ENCODE data around the gene C19orf53.
A peak's percentile ranks its signal among the peaks of the same experiment; 100 is the strongest.

The C19orf53 gene

GRCh38 chr19:13796301-13797057 lies 22.2 kb downstream of the C19orf53 start:
- no peak for DNase-seq

DNA sequence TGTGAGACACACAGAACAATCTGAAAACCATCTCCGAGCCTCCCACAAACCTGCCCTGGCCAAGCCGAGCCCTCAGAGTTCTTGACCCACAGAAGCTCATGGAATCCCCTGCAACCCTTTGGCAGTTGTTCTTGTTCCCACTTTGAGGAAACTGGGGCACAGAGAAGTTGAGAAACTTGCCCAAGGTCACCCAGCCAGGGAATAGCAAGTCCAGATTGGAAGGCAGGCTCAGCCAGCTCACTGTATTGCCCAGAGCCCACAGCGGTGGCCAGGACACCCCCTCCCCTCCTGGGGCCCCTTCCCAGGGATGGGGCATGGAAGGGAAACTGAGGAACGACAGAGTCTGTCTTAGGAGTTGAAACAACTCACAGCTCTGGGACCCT lies 22.8 kb downstream of the C19orf53 start:
- DNase-seq, result no peak

DNA sequence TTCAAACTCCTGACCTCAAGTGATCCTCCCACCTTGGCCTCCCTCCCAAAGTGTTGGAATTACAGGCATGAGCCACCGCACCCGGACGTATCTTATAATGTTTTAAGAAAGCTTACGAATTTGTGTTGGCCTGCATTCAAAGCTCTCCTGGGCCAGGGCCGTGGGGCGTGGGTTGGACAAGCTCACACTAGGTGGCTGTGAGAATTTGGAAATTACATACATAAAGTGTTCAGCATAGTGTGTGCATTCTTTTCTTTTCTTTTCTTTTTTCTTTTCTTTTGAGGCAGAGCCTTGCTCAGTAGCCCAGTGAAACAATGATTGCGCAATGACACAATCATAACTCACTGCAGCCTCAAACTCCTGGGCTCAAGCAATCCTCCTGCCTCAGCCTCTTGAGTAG lies 23.6 kb downstream of the C19orf53 start:
- DNase-seq, result no peak

DNA sequence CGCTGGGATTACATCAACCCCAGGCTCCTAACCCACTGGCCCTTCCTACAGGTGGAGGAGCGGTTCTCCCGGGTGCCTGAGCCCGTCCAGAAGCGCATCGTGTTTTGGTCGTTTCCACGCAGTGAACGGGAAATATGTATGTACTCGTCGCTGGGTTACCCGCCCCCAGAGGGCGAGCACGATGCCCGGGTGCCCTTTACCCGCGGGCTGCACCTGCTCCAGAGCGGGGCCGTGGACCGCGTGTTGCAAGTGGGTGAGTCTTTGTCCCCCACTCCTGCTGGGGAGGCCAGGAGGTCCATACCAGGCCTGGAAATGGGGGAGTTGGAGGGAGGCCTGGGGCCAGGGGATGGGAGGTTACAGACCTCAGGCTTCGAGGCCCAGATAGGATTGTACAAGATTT lies 25.4 kb downstream of the C19orf53 start:
- DNase-seq, result no peak

- DNase-seq, result no peak
Observed at GRCh38 chr19:13803038-13803437, 28.8 kb downstream of the C19orf53 start.

DNA sequence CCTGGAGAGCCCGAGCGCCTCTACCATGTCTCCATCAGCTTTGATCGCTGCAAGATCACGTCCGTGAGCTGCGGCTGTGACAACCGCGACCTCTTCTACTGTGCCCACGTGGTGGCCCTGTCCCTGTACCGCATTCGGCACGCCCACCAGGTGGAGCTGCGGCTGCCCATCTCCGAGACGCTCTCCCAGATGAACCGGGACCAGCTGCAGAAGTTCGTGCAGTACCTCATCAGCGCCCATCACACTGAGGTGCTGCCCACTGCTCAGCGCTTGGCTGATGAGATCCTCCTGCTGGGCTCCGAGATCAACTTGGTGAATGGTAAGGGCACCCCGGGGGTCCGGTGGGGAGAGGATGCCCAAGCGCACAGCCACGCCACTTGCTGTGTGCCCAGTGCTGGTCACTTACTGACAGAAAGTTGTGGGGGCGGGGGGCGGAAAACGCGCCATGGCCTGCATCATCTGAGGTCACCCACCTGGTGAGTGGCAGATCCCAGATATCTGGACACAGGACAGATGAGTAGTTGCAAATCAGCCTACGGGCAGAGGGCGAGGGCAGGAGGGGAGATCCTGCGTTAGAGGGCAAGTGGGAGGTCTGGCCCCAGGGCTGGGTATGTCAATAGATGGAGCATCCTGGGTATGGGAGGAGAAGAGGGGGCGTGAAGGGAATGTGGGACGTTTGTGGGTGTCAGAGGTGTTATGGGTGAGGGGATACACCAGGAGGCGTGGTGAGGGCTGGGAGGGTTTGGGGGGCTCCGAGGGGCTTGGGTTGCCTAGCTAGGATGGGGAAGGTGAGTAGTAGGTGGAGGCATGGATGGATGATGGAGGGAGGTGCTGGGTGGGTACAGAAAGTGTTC lies 30.8 kb downstream of the C19orf53 start:
- DNase-seq, result no peak

DNA sequence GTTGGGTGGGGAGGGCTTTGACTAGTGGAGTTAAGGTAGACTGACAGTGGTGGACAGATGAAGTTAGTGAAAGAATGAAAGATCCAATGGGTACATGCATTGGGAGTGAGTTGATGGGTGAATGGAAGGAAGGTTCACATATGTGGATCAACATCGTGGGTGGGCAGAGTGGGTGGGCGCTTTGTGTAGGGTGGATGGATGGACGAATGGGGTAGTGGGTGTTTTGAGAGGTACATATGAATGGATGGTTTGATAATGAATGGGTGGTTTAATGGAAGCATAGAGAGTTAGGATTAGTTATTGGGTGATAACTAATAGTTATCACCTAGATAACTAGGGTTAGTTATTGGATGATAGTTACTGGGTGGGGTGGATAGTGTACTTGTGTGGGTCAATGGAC lies 32.5 kb downstream of the C19orf53 start:
- no peak for DNase-seq

DNA sequence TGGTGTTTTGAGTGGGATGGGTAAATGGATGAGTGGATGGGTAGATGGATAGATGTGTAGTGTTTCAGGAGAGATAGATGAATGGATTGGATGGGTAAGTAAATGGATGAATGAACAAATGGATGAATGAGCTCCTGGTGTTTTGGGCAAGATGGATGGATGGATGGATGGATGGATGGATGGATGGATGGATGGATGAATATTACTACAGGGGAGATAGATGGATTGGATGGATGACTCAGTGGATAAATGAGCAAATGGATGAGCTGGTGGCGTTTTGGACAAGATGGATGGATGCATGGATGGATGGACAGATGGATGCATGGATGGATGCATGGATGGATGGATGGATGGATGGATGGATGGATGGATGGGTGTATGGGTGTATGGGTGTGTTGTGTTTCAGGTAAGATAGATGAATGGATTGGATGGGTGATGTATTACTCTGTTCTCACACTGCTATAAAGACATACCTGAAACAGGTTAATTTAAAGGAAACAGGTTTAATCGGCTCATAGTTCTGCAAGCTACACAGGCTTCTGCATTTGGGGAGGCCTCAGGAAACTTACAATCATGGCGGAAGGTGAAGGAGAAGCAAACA lies 33.3 kb downstream of the C19orf53 start:
- no peak for DNase-seq

DNA sequence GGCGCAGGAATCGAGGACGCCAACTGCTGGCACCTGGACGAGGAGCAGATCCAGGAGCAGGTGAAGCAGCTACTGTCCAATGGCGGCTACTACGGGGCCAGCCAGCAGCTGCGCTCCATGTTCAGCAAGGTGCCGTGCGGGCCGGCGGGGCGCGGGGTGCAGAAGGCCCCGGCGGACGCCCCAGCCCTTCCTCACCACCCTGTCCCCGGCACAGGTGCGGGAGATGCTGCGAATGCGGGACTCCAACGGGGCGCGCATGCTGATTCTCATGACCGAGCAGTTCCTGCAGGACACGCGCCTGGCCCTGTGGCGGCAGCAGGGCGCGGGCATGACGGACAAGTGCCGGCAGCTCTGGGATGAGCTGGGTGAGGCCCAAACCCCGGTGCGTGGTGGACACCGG lies 34.6 kb downstream of the C19orf53 start:
- no peak for DNase-seq

GRCh38 chr19:13812544-13812943 lies 38.3 kb downstream of the C19orf53 start:
- DNase-seq, result no peak

- DNase-seq, result no peak
Observed at GRCh38 chr19:13813147-13813546, 38.9 kb downstream of the C19orf53 start.

GRCh38 chr19:13814550-13814949 lies 40.3 kb downstream of the C19orf53 start:
- DNase-seq, result no peak

DNA sequence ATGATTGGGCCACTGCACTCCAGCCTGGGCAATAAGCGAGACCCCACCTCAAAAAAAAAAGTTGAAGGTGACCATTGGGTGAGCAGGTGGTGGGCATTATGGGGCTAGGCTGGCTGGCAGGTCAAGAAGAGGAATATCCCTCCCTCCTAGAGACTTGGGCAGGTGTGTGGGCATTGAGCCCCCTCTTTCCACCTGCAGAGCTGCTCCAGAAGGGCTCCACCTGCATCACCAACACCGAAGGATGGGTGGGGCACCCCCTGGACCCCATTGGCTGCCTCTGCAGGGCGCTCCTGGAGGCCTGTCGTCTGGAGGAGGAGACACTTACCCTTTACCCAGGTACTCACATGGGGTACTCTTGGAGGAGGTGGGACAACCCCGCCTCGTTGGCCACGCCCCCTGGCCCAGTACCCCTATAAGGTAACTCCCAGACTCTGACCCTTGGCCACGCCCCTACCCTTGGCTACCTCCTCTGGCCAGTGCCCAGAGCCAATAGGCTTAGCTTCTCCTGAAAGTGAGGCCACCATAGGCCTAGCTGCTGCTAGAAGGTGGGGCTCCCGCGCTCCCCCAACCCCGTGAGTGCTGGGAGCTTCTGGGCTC lies 42.9 kb downstream of the C19orf53 start:
- DNase-seq, result peak; percentile 49

- peak; percentile 72 for DNase-seq
Observed at GRCh38 chr19:13817615-13818371, 43.5 kb downstream of the C19orf53 start.

DNA sequence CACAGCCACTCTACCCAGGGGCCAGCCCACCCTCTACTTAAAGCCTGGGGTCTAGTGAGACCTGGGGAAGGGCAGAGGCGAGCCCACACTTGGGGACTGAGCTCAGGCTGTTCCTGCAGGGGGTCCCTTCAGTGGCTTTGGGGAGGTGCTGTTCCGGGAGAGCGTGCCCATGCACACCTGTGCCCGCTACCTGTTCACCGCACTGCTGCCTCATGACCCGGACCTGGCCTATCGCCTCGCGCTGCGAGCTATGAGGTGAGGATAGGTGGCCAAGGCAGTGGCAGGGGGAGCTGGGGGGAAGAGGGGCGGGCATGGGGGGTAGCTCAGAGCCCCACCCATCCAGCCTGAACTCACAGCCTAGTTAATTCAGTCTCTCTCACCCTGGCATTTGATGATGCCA lies 45.0 kb downstream of the C19orf53 start:
- no peak for DNase-seq

- DNase-seq, result no peak
Observed at GRCh38 chr19:13821292-13821691, 47.0 kb downstream of the C19orf53 start.

GRCh38 chr19:13823256-13823655 lies 49.0 kb downstream of the C19orf53 start:
- no peak for DNase-seq

GRCh38 chr19:13823901-13824300 lies 49.6 kb downstream of the C19orf53 start:
- DNase-seq, result no peak

DNA sequence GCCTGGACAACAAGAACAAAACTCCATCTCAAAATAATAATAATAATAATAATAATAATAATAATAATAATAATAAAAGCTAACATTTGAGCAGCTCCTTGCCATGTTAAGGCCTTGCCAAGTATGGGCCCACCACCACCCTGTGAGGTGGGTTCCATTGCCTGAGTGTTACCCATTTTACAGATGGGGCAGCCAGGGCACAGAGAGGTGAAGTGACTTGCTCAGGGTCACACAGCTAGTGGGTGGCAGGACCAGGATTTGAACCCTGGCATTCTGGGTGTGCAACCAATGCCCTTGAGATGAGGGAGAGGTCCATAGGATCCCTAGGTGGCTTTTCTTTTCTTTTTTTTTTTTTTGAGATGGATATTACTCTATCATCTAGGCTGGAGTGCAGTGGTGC lies 50.4 kb downstream of the C19orf53 start:
- DNase-seq, result no peak

- no peak for DNase-seq
Observed at GRCh38 chr19:13825489-13826441, 51.5 kb downstream of the C19orf53 start.

- DNase-seq, result no peak
Observed at GRCh38 chr19:13826652-13827235, 52.5 kb downstream of the C19orf53 start.
